Lower leg skin (tissue), 4 donors: Measurements from ENCODE around the gene UQCRC1. TPM values are rescaled to one million over a fixed set of nuclear protein-coding genes. Genes with fewer than 3 reads are reported as not detected.

Experiments used
- DNase-seq, 2 donors: peaks; one replicate each; pipeline ENCODE4 v3.0.0-alpha.2; 2019; ENCODE audit warnings: low spot score in 2 of 2
- H3K4me3 ChIP-seq: fragments of 200-600 bp; sonication (generic); 2 replicates; pipeline ENCODE4 v1.5.1; 2017; ENCODE audit warnings: mild to moderate bottlenecking, low read depth; ENCODE audit not compliant: poor library complexity, severe bottlenecking
- POLR2A ChIP-seq, 2 donors: fragments of 450-650 bp; IDR thresholded peaks; one replicate each; pipeline ENCODE4 v1.6.1; 2016 to 2017; ENCODE audit warnings: antibody characterized with exemption in 2 of 2, mild to moderate bottlenecking in 1 of 2, moderate library complexity in 1 of 2
- WGBS, 2 donors: methylation state at CpG; one replicate each; pipeline ENCODE4 v1.1.5; 2018; 5-methylcytosine and 5-hydroxymethylcytosine counted together
- intact Hi-C: fragments of 100-400 bp; cut with DNase I; formaldehyde crosslinking; loops from one replicate; pipeline ENCODE4 v1.15.0; 2023; ENCODE audit warnings: low total_unique reads
- total RNA-seq, 4 donors: library from RNA; depleted of rRNA; stranded (reverse); fragments of >200 nt; gene quantifications; one replicate each; pipeline ENCODE4 v1.1.0, GENCODE V29; 2016
- TF ChIP-seq, protein P1 (sequence below), 3 donors: fragments of 450-650 bp; IDR thresholded peaks; one replicate each; pipeline ENCODE4 v1.5.1; 2016; ENCODE audit warnings: antibody characterized with exemption in 3 of 3, mild to moderate bottlenecking in 3 of 3, moderate library complexity in 2 of 3

The UQCRC1 gene
- total RNA-seq, 4 donors from 2014 or later: 240 to 373 (median 334) TPM

DNA sequence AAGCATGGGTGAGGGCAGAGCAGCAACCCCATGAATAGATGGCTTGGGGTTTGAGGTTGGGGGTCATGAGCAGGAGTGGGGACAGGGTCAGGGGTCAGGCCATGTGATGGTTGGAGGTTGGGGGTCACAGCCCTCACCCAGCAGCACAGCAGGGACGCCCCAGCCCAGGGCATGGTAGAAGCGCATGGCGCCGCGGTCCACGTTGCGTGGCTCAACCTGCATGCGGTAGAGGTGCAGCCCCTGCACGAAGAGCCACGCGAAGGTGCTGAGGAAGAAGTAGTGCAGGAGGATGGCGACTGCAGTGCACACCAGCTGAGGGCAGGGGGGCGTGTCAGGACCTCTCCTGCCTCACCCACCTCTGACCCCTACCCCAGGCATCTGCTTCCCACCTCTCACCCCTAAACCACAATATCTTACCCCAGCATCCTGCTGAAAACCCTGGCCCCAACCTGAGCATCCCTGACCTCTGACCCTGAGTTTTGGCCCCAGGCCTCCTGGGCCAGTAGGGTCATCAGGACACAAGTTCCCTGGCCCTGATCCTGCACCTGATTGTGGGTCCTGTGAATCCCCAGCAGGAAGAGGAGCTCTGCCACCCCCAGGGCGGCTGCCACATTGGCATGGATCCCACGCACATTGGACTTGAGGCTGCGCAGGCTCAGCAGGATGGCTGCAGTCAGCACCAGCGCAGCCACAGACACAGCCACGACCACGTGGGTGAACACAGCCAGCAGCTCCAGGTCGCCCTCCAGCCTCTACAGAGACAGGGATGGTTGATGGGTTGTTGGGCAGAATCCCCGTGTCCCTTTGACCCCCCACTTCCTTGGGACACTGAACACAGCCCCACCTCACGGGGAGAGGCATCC is 35.7 kb upstream of the UQCRC1 start:
- no peak for DNase-seq
- WGBS, 2 donors: 94 to 96% methylated on average over 16 to 19 of the region's 22 CpGs
- intact Hi-C loops: no loop called here
- H3K4me3 ChIP-seq: no peak overlapping the region
- TF ChIP-seq, protein P1, sequence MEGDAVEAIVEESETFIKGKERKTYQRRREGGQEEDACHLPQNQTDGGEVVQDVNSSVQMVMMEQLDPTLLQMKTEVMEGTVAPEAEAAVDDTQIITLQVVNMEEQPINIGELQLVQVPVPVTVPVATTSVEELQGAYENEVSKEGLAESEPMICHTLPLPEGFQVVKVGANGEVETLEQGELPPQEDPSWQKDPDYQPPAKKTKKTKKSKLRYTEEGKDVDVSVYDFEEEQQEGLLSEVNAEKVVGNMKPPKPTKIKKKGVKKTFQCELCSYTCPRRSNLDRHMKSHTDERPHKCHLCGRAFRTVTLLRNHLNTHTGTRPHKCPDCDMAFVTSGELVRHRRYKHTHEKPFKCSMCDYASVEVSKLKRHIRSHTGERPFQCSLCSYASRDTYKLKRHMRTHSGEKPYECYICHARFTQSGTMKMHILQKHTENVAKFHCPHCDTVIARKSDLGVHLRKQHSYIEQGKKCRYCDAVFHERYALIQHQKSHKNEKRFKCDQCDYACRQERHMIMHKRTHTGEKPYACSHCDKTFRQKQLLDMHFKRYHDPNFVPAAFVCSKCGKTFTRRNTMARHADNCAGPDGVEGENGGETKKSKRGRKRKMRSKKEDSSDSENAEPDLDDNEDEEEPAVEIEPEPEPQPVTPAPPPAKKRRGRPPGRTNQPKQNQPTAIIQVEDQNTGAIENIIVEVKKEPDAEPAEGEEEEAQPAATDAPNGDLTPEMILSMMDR (IDR thresholded peaks at IDR 0.05): no peak
- no peak for TF ChIP-seq POLR2A (IDR thresholded peaks at IDR 0.05)

DNA sequence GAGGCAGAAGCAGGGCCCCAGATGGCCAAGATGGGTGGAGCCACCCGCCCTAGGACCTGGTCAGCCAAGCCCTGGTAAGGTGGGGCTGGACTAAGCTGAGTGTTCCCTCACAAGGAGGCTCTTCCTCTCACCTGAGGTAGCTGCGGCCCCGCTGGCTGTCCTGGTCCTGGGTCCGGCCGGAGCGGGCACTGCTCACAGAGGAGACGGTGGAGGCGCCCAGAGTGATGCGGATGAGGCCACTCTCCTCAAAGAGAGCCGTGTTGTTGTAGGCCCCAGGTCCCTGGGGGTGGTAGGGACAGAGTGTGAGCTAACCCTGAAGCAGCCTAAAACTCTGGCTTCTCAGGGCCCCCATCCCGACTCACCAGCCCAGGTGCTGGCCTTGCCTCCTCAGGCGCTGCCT is 33.2 kb upstream of the UQCRC1 start:
- intact Hi-C loops: no loop called here
- no peak overlapping the region for H3K4me3 ChIP-seq
- DNase-seq: no peak
- TF ChIP-seq POLR2A (IDR thresholded peaks at IDR 0.05): no peak
- TF ChIP-seq, protein P1 (IDR thresholded peaks at IDR 0.05): no peak
- WGBS, 2 donors: 90 to 93% methylated on average over 12 of the region's 12 CpGs

DNA sequence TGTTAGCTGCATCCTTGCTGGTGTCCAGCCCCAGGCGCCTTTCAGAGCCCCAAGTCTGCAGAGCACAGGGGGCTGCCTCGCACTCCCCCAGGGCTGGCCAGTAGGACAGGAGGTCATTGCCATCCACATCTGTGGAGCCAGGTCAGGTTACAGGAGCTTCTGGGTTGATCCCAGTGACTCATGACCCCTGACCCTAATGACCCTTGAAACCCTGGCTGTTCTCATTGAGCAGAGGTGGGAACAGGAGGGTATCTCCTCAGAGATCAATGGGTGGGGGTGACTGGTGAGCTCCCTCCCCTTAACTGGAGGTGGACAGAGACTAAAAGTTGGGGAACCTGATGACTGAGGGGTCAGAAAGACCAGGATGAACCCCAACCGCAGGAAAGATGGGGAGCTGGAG is 31.9 kb upstream of the UQCRC1 start:
- DNase-seq: no peak
- TF ChIP-seq POLR2A (IDR thresholded peaks at IDR 0.05): no peak
- TF ChIP-seq, protein P1 (IDR thresholded peaks at IDR 0.05): no peak
- no peak overlapping the region for H3K4me3 ChIP-seq
- intact Hi-C loops: no loop called here
- 88 to 100% methylated on average over 1 to 2 of the region's 3 CpGs for WGBS, 2 donors

DNA sequence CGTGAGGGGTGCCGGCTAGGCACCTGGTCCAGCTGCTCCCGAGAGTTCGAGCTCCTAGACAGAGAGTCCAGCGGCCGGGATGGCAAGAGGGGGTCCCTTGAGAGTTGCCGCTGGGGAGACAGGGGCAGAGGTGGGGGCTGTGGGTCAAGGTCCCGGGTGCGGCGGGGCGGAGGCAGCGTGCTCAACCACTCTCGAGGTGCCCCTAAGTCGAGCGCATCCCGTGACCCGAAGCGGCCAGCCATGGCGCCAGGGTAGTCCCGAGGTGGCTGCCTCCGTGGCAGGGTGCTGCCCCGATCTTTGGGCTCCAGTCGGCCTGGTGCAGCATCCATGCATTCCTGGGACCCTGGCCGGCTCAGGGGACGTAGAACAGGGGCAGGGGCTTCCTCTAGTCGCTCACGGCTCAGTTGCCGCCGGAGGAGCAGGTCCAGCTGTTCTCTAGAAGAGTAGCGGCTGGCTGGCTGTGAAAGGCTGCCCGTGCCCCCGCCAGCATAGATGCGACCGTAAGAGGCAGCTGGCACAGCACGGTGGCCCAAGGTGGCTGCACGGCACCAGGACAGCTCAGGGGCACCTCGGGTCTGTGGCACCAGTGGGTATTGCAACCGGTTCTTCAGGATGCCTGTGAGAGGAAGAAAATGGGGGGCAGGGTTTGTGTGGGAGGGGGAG is 30.6 kb upstream of the UQCRC1 start:
- no peak for DNase-seq
- no peak overlapping the region for H3K4me3 ChIP-seq
- no peak for TF ChIP-seq POLR2A (IDR thresholded peaks at IDR 0.05)
- TF ChIP-seq, protein P1 (IDR thresholded peaks at IDR 0.05): no peak
- WGBS, 2 donors: 85 to 89% methylated on average over 20 to 37 of the region's 38 CpGs
- intact Hi-C loops: no loop called here

DNA sequence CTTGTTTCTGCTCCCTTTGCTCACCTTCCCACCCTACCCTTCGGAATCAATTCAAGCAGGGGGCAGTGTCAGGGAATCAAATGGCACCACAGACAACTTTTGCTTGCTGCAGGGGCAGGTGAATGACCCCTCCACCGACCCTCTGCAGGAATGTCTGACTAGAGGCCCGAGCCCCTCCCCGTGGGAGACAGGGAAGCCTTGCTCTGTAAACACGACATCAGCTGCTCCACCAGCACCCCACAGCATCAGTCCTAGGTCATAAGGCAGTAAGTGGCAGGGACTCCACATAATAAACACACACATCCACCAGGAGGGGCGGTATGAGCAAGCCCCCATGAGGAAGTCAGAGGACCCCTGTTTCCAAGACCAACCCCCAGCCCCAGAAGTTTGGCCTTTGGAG is 27.9 kb upstream of the UQCRC1 start:
- no peak for DNase-seq
- TF ChIP-seq POLR2A (IDR thresholded peaks at IDR 0.05): no peak
- TF ChIP-seq, protein P1 (IDR thresholded peaks at IDR 0.05): no peak
- 75 to 79% methylated on average over 6 of the region's 6 CpGs for WGBS, 2 donors
- intact Hi-C loops: no loop called here
- H3K4me3 ChIP-seq: no peak overlapping the region
